ENCODE measurements around the gene SLC23A2.
A peak's percentile ranks its signal among the peaks of the same experiment; 100 is the strongest.

SLC23A2 gene

DNA sequence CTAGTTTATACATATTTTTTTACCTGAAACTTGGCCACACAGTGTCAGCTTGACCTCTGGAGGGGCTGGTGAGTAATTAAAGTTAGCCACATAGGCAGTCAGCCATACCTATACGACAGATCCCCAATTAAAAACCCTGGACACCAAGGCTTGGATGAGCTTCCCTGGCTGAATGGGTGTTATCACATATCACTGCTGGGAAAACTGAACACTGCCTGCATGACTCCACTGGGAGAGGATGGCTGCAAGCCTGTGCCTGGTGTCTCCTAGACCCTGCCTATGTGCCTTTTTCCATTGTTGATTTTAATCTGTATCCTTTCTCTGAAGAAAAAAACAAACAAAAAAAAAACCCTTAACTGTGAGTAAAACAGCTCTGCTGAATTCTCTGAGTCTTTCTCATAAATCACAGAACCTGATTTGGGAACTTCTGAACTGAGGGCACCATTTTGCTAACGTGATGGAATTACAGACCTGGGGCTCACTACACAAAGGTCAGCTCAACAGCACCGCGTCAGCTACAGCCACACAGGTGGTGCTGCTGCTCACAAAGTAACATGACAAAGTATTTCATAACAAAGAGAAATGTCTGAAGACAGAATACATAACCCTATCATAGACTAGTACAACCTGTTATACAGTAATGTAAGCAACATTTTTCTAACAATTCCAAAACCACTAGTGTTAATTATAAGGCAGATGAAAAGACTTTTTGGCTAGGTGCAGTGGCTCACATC lies 97.0 kb downstream of the SLC23A2 start:
- H3K36me3 Mint-ChIP-seq: peaks cover 30% of the 10 kb centered on the region

DNA sequence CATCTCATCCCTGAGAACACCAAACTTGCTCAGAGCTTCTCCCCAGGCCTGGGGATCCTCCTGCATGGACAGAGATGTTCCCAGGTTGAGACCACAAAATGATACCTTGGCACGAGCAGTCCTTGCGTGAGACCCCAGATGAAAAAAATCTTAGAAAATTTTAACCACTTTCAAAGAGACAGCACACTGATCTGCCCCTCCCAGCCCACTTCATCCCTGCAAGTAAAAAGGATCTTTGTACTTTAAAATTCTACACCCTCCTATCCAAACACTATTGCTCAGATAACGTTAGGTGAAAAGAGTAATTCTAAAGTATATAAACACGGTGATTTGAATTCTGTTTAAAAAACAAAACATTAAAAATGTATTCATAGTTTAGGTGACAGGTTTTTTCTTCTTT lies 98.5 kb downstream of the SLC23A2 start:
- Mint-ChIP-seq H3K4me1 (peaks cover 22% of the 10 kb centered on the region), H3K4me3 (no peak overlapping the region), H3K27me3 (no peaks in the 10 kb centered on the region), H3K27ac (no peak overlapping the region), H3K36me3 (peaks cover 35% of the 10 kb centered on the region), H3K9me3 (no peaks in the 10 kb centered on the region)
- DNase-seq (ENCODE audit: low spot score in 2 of 2) (no peak), ATAC-seq (ENCODE audit: low read depth) (no peak)

More for the DNA sequence above, 97.0 kb downstream of the SLC23A2 start:
- Mint-ChIP-seq H3K27ac (peak overlapping the region; percentile 18), H3K9me3 (no peaks in the 10 kb centered on the region), H3K4me1 (peaks cover 13% of the 10 kb centered on the region), H3K27me3 (no peaks in the 10 kb centered on the region), H3K4me3 (no peak overlapping the region)
- ATAC-seq (ENCODE audit: low read depth): no peak
- DNase-seq (ENCODE audit: low spot score in 2 of 2): no peak

DNA sequence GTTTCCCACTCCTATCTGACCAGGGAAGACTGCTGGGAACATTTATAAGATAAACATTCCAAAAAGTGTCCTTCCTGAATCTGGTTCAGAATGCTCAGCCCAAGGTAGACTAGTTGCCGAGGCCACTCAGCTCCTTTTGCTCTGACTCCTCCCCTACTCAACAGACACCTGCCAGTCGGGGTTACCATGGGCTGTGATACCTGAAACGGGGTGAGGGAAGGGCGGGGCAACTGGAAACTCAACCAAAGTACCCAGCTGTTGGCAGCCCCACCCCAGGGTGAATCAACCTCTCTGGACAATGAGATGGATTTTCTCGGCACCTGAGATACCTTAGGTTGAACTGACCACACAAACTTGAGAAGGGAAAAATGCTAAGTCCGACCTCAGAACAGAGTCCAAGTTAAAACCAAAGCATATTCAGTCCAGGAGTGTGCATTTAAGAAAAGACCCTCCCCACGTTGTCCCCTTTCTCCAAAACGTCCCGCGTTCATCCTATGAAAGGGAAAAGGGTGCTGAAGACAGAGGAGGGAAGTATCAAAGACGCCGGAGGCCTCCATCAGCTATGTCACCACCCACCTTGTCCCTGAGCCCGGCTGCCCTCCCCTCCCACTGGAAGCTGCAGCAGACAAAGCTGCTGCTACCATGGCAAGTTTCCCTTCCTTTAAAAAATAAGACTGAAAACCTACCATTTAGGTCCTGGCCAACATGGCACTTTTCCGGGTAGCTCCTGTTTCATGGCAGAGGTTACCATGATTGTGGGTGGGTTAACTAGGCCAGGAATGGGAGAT lies 100.1 kb downstream of the SLC23A2 start:
- Mint-ChIP-seq H3K4me1 (peaks cover 26% of the 10 kb centered on the region), H3K4me3 (no peak overlapping the region), H3K27ac (peak overlapping the region; percentile 42), H3K36me3 (peaks cover 34% of the 10 kb centered on the region), H3K9me3 (no peaks in the 10 kb centered on the region), H3K27me3 (no peaks in the 10 kb centered on the region)
- DNase-seq (ENCODE audit: low spot score in 2 of 2) (no peak), ATAC-seq (ENCODE audit: low read depth) (no peak)

DNA sequence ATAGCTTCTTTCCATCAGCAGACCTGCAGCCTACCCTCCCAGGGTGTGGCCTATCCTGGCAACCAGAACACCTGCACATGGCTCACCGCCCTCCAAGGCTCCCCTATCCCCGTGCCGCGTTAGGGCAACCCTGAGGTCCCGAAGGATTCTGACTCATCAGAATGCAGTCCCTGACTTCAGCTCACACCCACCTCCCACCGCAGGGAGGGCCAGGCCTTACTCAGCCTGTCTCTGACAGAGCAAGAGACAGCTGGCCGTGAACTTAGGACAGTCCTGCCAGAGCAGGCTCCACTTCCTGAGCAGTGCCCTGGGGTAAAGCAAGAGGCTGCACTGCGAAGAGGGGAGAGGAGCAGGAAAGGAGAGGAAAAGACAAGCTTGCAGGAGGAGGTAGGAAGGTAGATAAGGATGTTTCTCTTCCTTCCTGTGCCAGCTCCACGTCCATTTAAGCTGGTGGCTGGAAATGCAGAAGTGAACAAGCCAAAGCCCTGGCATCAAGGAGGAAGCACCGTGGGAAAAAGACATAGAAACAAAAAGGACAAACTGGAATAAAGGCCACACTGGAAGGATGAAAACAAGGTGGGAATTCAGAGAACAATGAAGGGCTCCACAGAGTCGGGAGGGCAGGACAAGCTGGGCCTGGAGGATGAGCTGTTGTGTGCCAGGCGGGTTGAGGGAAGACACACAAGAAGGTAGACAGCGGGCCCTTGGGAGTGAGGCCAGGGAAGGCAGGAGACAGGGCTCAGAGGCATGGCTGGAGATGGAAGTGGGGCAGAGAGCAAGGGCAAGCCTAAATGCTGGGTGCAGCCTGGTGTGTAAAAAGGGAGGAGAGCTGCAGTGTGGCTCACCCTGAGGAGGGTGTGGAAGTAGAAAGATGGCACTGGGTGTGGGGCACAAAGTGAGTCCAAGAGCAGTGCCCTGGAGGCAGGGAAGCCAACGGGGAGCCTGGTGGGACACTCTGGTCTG lies 102.7 kb downstream of the SLC23A2 start:
- no peaks in the 10 kb centered on the region for H3K27me3 Mint-ChIP-seq
- DNase-seq (ENCODE audit: low spot score in 2 of 2): no peak
- no peak overlapping the region for H3K4me3 Mint-ChIP-seq
- no peak for ATAC-seq (ENCODE audit: low read depth)
- peak overlapping the region; percentile 15 for H3K27ac Mint-ChIP-seq
- no peaks in the 10 kb centered on the region for H3K9me3 Mint-ChIP-seq
- H3K4me1 Mint-ChIP-seq: peaks cover 39% of the 10 kb centered on the region
- peaks cover 32% of the 10 kb centered on the region for H3K36me3 Mint-ChIP-seq

DNA sequence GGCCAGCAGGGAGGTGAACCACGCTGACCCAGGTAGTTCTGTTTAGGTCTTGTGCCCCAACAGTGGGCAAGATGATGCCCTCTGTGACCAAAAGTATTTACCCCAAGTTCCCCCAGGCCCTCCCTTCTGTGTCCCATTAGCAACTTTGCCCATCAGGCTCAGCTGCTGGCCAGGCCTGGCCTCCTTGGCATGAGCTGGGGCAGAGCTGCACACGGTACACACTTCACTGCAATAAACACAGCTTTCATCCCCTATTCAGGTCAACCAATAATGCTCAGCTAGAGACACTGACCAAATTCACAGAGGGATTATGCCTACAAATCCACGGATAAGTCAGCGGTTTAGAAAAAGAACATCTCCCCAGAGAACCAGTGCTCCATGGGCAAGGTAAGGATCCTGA lies 103.7 kb downstream of the SLC23A2 start:
- H3K4me1 Mint-ChIP-seq: peaks cover 38% of the 10 kb centered on the region
- ATAC-seq (ENCODE audit: low read depth) (no peak), DNase-seq (ENCODE audit: low spot score in 2 of 2) (no peak)
- H3K27me3 Mint-ChIP-seq: no peaks in the 10 kb centered on the region
- H3K36me3 Mint-ChIP-seq: peaks cover 37% of the 10 kb centered on the region
- H3K4me3 Mint-ChIP-seq: no peak overlapping the region
- H3K27ac Mint-ChIP-seq: peak overlapping the region; percentile 15
- H3K9me3 Mint-ChIP-seq: no peaks in the 10 kb centered on the region

DNA sequence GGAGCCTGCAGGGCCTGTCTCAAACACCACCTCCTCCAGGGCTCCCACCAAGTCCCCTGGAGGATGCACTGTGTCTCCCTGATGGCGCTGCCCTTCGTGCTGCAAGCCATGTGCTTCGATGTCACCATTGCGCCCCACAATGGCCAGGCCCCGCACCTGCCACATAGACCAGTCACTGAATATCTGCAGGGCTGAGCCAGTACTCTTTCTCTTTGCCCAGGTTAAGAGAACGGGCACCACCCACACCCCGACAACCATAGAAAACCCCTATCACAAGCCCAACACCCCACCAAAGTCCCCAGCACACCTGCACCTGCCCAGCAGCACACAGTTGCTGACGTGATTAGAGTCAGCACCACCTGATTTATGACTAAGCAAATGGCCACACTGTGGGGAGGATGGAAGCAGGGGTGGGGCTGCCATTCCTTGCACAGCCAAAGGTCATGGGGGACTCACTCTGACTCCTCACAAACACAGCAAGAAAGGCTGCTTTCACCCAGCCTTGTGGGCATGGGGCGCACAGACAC lies 104.3 kb downstream of the SLC23A2 start:
- H3K27ac Mint-ChIP-seq: peak overlapping the region; percentile 15

DNA sequence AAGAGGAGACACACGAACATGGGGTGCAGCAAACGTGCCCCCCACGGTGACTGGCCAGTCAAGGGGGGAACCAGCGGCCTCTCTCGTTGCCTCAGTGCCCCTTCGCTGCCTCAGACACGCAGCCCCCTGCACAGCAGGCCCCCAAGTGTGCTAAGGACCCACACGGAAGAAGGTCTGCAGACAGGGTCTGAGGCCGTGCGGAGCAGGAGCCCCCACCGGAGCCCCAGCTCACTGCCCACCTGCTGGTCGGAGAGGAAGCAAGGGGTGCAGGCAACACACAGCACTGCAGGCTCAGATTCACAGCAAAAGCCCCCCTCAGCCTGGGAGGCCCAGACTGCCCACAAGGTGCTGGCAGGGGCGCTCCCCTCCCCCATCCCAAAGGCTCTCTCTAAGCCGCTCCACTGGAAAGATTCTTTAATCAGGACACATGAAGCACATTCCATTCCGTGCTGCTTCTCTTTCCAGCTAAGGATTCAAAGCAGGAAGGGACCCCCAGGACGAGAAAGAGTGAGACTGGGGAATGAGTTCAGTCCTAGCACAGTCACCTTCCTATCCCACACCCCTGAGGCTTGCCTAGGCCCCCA lies 105.1 kb downstream of the SLC23A2 start:
- Mint-ChIP-seq H3K4me1 (peaks cover 35% of the 10 kb centered on the region), H3K36me3 (peaks cover 32% of the 10 kb centered on the region), H3K27ac (peak overlapping the region; percentile 81), H3K9me3 (no peaks in the 10 kb centered on the region), H3K4me3 (no peak overlapping the region), H3K27me3 (no peaks in the 10 kb centered on the region)
- DNase-seq (ENCODE audit: low spot score in 2 of 2) (no peak), ATAC-seq (ENCODE audit: low read depth) (no peak)

More for the DNA sequence above, 104.3 kb downstream of the SLC23A2 start:
- Mint-ChIP-seq H3K36me3 (peaks cover 36% of the 10 kb centered on the region), H3K9me3 (no peaks in the 10 kb centered on the region), H3K27me3 (no peaks in the 10 kb centered on the region), H3K4me1 (peaks cover 38% of the 10 kb centered on the region), H3K4me3 (no peak overlapping the region)
- peak; percentile 63 for ATAC-seq (ENCODE audit: low read depth)
- DNase-seq (ENCODE audit: low spot score in 2 of 2): no peak

DNA sequence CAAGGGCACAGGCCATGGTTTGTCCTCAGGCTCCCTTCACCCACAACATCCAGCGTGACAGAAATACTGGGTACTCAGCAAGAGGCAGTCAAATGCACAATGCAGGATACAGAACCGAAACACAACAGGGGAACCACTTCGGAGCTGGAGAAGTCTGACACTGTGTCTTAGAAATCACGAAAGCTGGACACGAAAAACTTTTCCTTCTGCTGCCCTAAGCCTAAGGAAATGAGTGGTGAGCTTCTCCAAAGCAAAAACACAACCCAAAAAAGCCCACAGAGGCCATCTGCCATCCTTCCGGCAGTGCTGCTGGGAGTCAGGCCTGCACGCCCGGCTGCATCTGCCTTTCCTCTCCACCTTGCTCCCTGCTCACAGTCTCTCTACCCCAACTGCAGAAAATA lies 106.3 kb downstream of the SLC23A2 start:
- peak; percentile 73 for ATAC-seq (ENCODE audit: low read depth)
- H3K9me3 Mint-ChIP-seq: no peaks in the 10 kb centered on the region

DNA sequence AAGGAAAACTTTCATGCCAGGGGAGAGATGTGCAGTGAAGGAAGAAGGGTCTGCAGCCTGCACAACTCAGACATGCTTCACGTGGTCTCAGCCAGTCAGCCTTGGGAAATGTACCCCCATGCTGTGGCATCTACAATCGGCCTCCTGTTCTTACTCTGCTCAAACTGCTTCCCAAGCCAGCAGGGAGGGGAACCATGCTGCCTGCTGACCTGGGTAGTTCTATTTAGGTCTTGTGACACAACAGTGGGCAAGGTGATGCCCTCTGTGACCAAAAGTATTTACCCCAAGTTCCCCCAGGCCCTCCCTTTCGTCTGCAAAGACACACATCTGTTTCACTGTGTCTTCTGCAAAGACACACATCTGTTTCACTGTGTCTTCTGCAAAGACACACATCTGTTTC lies 106.9 kb downstream of the SLC23A2 start:
- peaks cover 31% of the 10 kb centered on the region for H3K4me1 Mint-ChIP-seq
- no peak overlapping the region for H3K4me3 Mint-ChIP-seq
- no peak for DNase-seq (ENCODE audit: low spot score in 2 of 2)
- no peaks in the 10 kb centered on the region for H3K9me3 Mint-ChIP-seq
- peaks cover 28% of the 10 kb centered on the region for H3K36me3 Mint-ChIP-seq
- no peak for ATAC-seq (ENCODE audit: low read depth)
- H3K27me3 Mint-ChIP-seq: no peaks in the 10 kb centered on the region
- peak overlapping the region; percentile 81 for H3K27ac Mint-ChIP-seq

More for the DNA sequence above, 106.3 kb downstream of the SLC23A2 start:
- Mint-ChIP-seq H3K27ac (peak overlapping the region; percentile 81), H3K4me1 (peaks cover 35% of the 10 kb centered on the region), H3K36me3 (peaks cover 29% of the 10 kb centered on the region), H3K4me3 (peak overlapping the region; percentile 52), H3K27me3 (no peaks in the 10 kb centered on the region)
- no peak for DNase-seq (ENCODE audit: low spot score in 2 of 2)

DNA sequence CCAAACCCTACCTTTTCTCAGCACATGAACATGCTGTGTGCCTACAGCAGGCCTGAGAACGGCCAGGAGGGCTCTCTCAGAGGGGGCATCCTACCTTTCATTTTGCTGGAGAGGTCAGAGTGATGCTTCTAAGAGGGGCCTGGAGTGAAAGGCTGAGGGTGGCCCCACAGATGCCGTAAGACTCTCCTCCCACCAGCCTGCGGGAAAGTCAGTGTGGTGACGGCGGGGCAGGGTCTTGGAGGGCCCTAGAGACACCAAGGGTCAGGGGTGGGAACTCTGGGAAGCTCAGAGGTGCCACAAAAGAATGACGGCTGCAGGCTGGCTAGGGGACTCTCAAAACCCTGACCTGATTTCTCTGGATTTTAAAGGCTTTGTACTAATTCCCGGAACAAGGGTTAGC lies 107.6 kb downstream of the SLC23A2 start:
- H3K27ac Mint-ChIP-seq: peak overlapping the region; percentile 67
- ATAC-seq (ENCODE audit: low read depth) (no peak), DNase-seq (ENCODE audit: low spot score in 2 of 2) (no peak)
- no peaks in the 10 kb centered on the region for H3K27me3 Mint-ChIP-seq
- peaks cover 26% of the 10 kb centered on the region for H3K36me3 Mint-ChIP-seq
- no peaks in the 10 kb centered on the region for H3K9me3 Mint-ChIP-seq
- H3K4me3 Mint-ChIP-seq: no peak overlapping the region
- peaks cover 30% of the 10 kb centered on the region for H3K4me1 Mint-ChIP-seq

DNA sequence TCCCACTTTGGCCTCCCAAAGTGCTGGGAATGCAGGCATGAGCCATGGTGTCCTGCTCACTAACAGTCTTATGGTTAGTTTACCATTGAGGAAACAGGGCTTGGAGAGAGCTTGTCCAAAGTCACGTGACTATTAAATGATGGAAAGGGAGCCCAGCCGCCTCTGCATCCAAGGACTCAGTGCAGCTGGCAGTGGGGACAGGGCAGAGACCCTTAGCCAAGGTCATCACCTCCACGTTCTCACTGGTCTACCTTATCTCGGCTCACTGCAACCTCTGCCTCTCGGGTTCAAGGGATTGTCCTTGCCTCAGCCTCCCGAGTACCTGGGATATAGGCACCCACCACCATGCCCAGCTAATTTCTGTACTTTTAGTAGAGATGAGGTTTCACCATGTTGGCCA lies 109.3 kb downstream of the SLC23A2 start:
- no peaks in the 10 kb centered on the region for H3K9me3 Mint-ChIP-seq
- no peak overlapping the region for H3K27ac Mint-ChIP-seq
- ATAC-seq (ENCODE audit: low read depth) (no peak), DNase-seq (ENCODE audit: low spot score in 2 of 2) (no peak)
- no peaks in the 10 kb centered on the region for H3K27me3 Mint-ChIP-seq
- peaks cover 22% of the 10 kb centered on the region for H3K4me1 Mint-ChIP-seq
- H3K4me3 Mint-ChIP-seq: no peak overlapping the region
- peaks cover 23% of the 10 kb centered on the region for H3K36me3 Mint-ChIP-seq

DNA sequence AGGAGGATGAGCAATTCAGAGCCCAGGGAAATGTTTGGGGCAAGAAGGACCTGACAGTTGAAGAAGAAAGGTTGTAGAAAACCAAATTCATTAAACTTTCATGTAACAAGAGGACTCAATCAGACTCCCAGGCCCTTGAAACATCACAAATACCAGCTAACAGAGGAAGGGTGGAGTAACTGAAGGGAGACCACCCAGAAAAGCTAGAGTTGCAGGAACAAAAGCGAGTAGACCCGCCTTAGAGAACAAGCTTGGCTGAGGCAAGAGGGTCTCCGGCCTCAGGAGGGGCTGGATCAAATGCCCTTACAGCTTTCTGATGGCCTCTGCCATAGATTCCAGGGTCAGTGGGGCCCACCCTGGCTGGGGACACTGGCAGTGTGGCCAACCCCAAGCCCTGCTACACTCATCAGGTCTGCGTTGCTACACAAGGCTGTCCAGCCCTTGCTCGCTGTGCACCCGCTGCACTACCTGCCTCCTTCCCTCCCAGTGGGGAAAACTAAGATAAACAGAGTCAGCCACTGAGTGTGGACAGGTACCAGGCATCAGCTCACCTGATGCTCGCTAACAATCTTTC lies 110.0 kb downstream of the SLC23A2 start:
- ATAC-seq (ENCODE audit: low read depth) (no peak), DNase-seq (ENCODE audit: low spot score in 2 of 2) (no peak)
- H3K27ac Mint-ChIP-seq: no peak overlapping the region
- no peak overlapping the region for H3K4me3 Mint-ChIP-seq
- H3K4me1 Mint-ChIP-seq: peaks cover 21% of the 10 kb centered on the region
- no peaks in the 10 kb centered on the region for H3K27me3 Mint-ChIP-seq
- H3K9me3 Mint-ChIP-seq: no peaks in the 10 kb centered on the region
- H3K36me3 Mint-ChIP-seq: peaks cover 21% of the 10 kb centered on the region

DNA sequence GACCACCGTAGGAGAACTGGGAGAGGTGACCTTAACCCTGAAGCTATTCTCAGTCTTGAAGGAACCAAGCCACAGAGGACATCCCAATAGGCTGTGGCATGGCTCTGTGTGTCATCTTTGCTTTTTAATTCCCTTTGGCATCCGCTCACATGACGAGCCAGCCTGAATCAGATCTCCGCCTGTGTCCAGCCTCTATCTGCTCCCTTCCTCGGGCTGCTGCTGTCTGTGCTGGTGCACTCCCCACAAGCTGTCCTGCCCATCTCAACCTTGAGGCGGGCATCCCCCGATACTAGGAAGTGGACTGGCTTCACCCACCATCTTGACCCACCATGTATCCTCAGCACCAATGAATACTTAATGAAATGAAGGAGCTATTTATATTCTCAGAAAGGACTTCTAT lies 111.9 kb downstream of the SLC23A2 start:
- H3K27me3 Mint-ChIP-seq: no peaks in the 10 kb centered on the region
- peaks cover 10% of the 10 kb centered on the region for H3K4me1 Mint-ChIP-seq
- no peak overlapping the region for H3K27ac Mint-ChIP-seq
- no peaks in the 10 kb centered on the region for H3K9me3 Mint-ChIP-seq
- DNase-seq (ENCODE audit: low spot score in 2 of 2) (no peak), ATAC-seq (ENCODE audit: low read depth) (no peak)
- H3K4me3 Mint-ChIP-seq: no peak overlapping the region
- peaks cover 29% of the 10 kb centered on the region for H3K36me3 Mint-ChIP-seq

Measured in memory B cell (primary cell).